ENCODE data around the gene AGPS. TPM values are rescaled to one million over a fixed set of nuclear protein-coding genes. Genes with fewer than 3 reads are reported as not detected.

Gene AGPS
- total and polyA plus RNA-seq, 4 donors = 6.3 to 46.9 (median 18.3) TPM

- Histone ChIP-seq H3K36me3 (ENCODE audit: control insufficient read depth in 4 of 4, insufficient read depth in 3 of 4, low read depth in 1 of 4, low read length in 3 of 4) (peaks cover 0 to 6% (median 2%) of the 10 kb centered on the region in 4 donors), H3K9me3 (ENCODE audit: control insufficient read depth in 4 of 4, low read length in 3 of 4) (no peaks in the 10 kb centered on the region), H3K27me3 (ENCODE audit: control insufficient read depth in 4 of 4, insufficient read depth in 4 of 4, low read length in 3 of 4) (no peaks in the 10 kb centered on the region), H3K4me1 (ENCODE audit: control insufficient read depth in 4 of 4, insufficient read depth in 4 of 4, low read length in 3 of 4) (peaks cover 0 to under 1% (median 0%) of the 10 kb centered on the region in 4 donors), H3K27ac (ENCODE audit: low read depth in 1 of 2, low read length in 2 of 2) (no peak overlapping the region), H3K4me3 (ENCODE audit: low read depth in 1 of 3, low read length in 3 of 3) (no peak overlapping the region), H3K9ac (ENCODE audit: low read depth in 1 of 2, low read length in 2 of 2) (no peak overlapping the region)
- TF ChIP-seq ATF3 (IDR thresholded peaks at IDR 0.05) = no peak
- no peak for TF ChIP-seq MAX (IDR thresholded peaks at IDR 0.05)
- no peak for TF ChIP-seq EGR1 (IDR thresholded peaks at IDR 0.05; ENCODE audit: low read depth in 2 of 2)
- TF ChIP-seq GABPA (IDR thresholded peaks at IDR 0.05 in 1 of 2, conservative IDR thresholded peaks at IDR 0.05 in 1 of 2) = no peak
- TF ChIP-seq FOXA1 (IDR thresholded peaks at IDR 0.05) = no peak
- TF ChIP-seq SP1 (IDR thresholded peaks at IDR 0.05) = no peak
- no peak for TF ChIP-seq FOXA2 (IDR thresholded peaks at IDR 0.05)
- TF ChIP-seq HNF4A (conservative IDR thresholded peaks at IDR 0.05) = no peak
- no peak for DNase-seq (ENCODE audit: low spot score)
These were observed 127.1 kb downstream of the AGPS start for GRCh38 chr2:177519534-177520115.

GRCh38 chr2:177520324-177520723 is 127.8 kb downstream of the AGPS start:
- peaks cover 0 to 6% (median 1%) of the 10 kb centered on the region in 4 donors for H3K36me3 ChIP-seq (ENCODE audit: control insufficient read depth in 4 of 4, insufficient read depth in 3 of 4, low read depth in 1 of 4, low read length in 3 of 4)
- peaks cover 0 to 6% (median under 1%) of the 10 kb centered on the region in 4 donors for H3K4me1 ChIP-seq (ENCODE audit: control insufficient read depth in 4 of 4, insufficient read depth in 4 of 4, low read length in 3 of 4)
- no peak for DNase-seq (ENCODE audit: low spot score)
- H3K4me3 ChIP-seq (ENCODE audit: low read depth in 1 of 3, low read length in 3 of 3) = no peak overlapping the region
- H3K9ac ChIP-seq (ENCODE audit: low read depth in 1 of 2, low read length in 2 of 2) = no peak overlapping the region
- no peak overlapping the region for H3K27ac ChIP-seq (ENCODE audit: low read depth in 1 of 2, low read length in 2 of 2)
- TF ChIP-seq RAD21 (IDR thresholded peaks at IDR 0.05) = no peak
- TF ChIP-seq ATF3 (IDR thresholded peaks at IDR 0.05) = no peak
- no peak for TF ChIP-seq NR2F2 (IDR thresholded peaks at IDR 0.05)
- no peak for TF ChIP-seq YY1 (IDR thresholded peaks at IDR 0.05)
- no peak for TF ChIP-seq FOXA2 (IDR thresholded peaks at IDR 0.05)
- no peak for TF ChIP-seq CTCF (IDR thresholded peaks at IDR 0.05; ENCODE audit: low read depth, low read length, missing input control)
- TF ChIP-seq SP1 (IDR thresholded peaks at IDR 0.05) = no peak
- no peak for TF ChIP-seq ZBTB33 (IDR thresholded peaks at IDR 0.05)
- WGBS = 97% methylated on average over 2 of the region's 2 CpGs
- H3K9me3 ChIP-seq (ENCODE audit: control insufficient read depth in 4 of 4, low read length in 3 of 4) = no peaks in the 10 kb centered on the region
- H3K27me3 ChIP-seq (ENCODE audit: control insufficient read depth in 4 of 4, insufficient read depth in 4 of 4, low read length in 3 of 4) = no peaks in the 10 kb centered on the region

GRCh38 chr2:177523781-177524180 is 131.2 kb downstream of the AGPS start:
- peaks cover 0 to 11% (median 2%) of the 10 kb centered on the region in 4 donors for H3K4me1 ChIP-seq (ENCODE audit: control insufficient read depth in 4 of 4, insufficient read depth in 4 of 4, low read length in 3 of 4)
- 85% methylated on average over 3 of the region's 3 CpGs for WGBS
- H3K9ac ChIP-seq (ENCODE audit: low read depth in 1 of 2, low read length in 2 of 2) = no peak overlapping the region
- no peak for DNase-seq (ENCODE audit: low spot score)
- H3K9me3 ChIP-seq (ENCODE audit: control insufficient read depth in 4 of 4, low read length in 3 of 4) = no peaks in the 10 kb centered on the region
- H3K4me3 ChIP-seq (ENCODE audit: low read depth in 1 of 3, low read length in 3 of 3) = no peak overlapping the region
- no peak for TF ChIP-seq HNF4G (IDR thresholded peaks at IDR 0.05)
- no peak for TF ChIP-seq GABPA (IDR thresholded peaks at IDR 0.05 in 1 of 2, conservative IDR thresholded peaks at IDR 0.05 in 1 of 2)
- TF ChIP-seq JUND (IDR thresholded peaks at IDR 0.05) = no peak
- no peak for TF ChIP-seq EGR1 (IDR thresholded peaks at IDR 0.05; ENCODE audit: low read depth in 2 of 2)
- TF ChIP-seq MAX (IDR thresholded peaks at IDR 0.05) = no peak
- TF ChIP-seq FOXA1 (IDR thresholded peaks at IDR 0.05) = no peak
- TF ChIP-seq ZBTB33 (IDR thresholded peaks at IDR 0.05) = no peak
- TF ChIP-seq ATF3 (IDR thresholded peaks at IDR 0.05) = no peak
- TF ChIP-seq YY1 (IDR thresholded peaks at IDR 0.05) = no peak
- TF ChIP-seq SP1 (IDR thresholded peaks at IDR 0.05) = no peak
- TF ChIP-seq RXRA (IDR thresholded peaks at IDR 0.05) = no peak
- TF ChIP-seq NR2F2 (IDR thresholded peaks at IDR 0.05) = no peak
- H3K27ac ChIP-seq (ENCODE audit: low read depth in 1 of 2, low read length in 2 of 2) = no peak overlapping the region
- H3K36me3 ChIP-seq (ENCODE audit: control insufficient read depth in 4 of 4, insufficient read depth in 3 of 4, low read depth in 1 of 4, low read length in 3 of 4) = peaks cover 0 to 6% (median 4%) of the 10 kb centered on the region in 4 donors
- H3K27me3 ChIP-seq (ENCODE audit: control insufficient read depth in 4 of 4, insufficient read depth in 4 of 4, low read length in 3 of 4) = no peaks in the 10 kb centered on the region
